Right lobe of liver (tissue), 4 donors: Measurements from ENCODE around the gene TRAF4.

Experiments
- POLR2A ChIP-seq: fragments of 450-650 bp; IDR thresholded peaks from one replicate; pipeline ENCODE4 v1.6.1; 2017; ENCODE audit warnings: antibody characterized with exemption, mild to moderate bottlenecking
- TF ChIP-seq, protein P1 (sequence below), 4 donors: fragments of 200-600 bp in 3 of 4; fragments of 450-650 bp in 1 of 4; IDR thresholded peaks; one replicate each; pipeline versions ENCODE4 v1.5.1 to v1.8.0; 2016 to 2022; ENCODE audit warnings: antibody characterized with exemption in 4 of 4, mild to moderate bottlenecking in 2 of 4
- donor health status: DM: no; HTN: no; CAD: no.
- donor health status: DM: no; HTN: no; CAD: no.
- donor health status: DM: no; HTN: yes; CAD: no.

DNA sequence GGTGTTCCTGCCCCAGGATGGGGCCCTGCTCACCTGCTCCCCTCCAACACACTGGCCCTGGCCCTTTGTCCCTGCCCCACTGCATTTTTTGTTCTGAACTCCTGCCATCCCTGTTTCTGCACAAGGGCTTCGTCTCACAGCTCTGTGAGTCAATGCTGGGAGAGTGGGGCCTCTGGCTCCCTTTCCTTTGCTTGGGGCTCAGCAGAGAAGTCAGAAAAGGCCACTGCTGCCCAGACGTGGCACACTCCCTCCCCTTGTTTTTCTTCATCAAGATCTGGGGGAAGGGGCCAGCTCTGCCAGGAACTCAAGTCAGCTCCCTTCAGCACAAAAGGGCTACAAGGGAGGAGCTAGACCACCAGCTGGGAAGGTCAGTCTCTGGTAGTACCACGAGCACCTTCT lies 41.1 kb upstream of the TRAF4 start:
- TF ChIP-seq POLR2A, result no peak
- TF ChIP-seq, protein P1, sequence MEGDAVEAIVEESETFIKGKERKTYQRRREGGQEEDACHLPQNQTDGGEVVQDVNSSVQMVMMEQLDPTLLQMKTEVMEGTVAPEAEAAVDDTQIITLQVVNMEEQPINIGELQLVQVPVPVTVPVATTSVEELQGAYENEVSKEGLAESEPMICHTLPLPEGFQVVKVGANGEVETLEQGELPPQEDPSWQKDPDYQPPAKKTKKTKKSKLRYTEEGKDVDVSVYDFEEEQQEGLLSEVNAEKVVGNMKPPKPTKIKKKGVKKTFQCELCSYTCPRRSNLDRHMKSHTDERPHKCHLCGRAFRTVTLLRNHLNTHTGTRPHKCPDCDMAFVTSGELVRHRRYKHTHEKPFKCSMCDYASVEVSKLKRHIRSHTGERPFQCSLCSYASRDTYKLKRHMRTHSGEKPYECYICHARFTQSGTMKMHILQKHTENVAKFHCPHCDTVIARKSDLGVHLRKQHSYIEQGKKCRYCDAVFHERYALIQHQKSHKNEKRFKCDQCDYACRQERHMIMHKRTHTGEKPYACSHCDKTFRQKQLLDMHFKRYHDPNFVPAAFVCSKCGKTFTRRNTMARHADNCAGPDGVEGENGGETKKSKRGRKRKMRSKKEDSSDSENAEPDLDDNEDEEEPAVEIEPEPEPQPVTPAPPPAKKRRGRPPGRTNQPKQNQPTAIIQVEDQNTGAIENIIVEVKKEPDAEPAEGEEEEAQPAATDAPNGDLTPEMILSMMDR (IDR thresholded peaks at IDR 0.05), result no peak
